Putamen (tissue), 1 donor: ENCODE data around the gene GPX8.
A peak's percentile ranks its signal among the peaks of the same experiment; 100 is the strongest.

Source experiments
- DNase-seq: peaks from one replicate; pipeline ENCODE4 v3.0.0-alpha.2; 2016; ENCODE audit warnings: low spot score

GPX8 gene, protein sequence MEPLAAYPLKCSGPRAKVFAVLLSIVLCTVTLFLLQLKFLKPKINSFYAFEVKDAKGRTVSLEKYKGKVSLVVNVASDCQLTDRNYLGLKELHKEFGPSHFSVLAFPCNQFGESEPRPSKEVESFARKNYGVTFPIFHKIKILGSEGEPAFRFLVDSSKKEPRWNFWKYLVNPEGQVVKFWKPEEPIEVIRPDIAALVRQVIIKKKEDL

DNA sequence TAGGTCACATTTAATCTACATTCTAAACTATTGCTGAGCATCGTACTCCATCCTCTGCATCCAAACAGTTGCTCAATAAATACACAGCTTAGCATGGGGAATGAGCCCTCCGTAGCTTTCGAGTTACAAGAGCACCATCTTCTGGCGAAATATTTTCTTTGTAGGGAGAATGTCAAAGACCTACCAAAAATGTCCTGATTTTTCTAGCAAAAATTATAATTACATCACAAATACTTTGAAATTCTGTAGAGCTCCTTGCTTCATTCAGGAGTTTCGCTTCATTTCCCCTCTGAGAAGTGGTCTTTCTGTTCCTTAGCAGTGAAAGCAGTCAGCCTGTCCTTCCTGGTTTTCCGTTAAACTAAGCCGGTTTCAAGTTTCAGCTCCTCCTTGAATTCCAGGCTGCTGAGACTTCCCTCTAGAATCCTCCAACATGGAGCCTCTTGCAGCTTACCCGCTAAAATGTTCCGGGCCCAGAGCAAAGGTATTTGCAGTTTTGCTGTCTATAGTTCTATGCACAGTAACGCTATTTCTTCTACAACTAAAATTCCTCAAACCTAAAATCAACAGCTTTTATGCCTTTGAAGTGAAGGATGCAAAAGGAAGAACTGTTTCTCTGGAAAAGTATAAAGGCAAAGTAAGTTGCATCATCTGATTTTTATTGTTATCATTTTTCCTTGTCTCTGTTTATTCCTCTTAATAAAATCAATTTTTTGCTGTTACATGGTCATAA, at the start of gene GPX8:
Gene GPX8 (plus strand): TSS at position 409 of the 730 bp plus-strand sequence. CDS start 22 bp downstream, at position 431.
- DNase-seq, result no peak

DNA sequence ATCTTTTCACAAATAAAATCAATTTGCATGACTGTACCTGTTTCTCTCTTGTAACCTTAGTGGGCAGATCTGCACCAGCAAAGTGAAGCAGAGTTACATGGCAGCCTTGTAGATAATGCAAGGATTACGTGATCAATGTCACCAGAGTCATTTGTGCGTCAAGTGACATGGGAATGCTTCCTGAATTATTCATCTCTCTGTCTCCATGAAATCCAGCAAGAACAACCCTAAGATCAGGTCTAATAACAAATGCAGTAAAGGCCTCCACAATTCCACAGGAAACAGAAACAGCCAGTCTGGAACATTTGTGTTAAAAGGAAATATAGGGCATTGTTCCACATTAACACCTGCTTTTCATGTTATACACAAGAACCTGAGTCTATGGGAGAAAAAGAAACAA, 49.8 kb upstream of the GPX8 start:
- DNase-seq, result no peak

DNA sequence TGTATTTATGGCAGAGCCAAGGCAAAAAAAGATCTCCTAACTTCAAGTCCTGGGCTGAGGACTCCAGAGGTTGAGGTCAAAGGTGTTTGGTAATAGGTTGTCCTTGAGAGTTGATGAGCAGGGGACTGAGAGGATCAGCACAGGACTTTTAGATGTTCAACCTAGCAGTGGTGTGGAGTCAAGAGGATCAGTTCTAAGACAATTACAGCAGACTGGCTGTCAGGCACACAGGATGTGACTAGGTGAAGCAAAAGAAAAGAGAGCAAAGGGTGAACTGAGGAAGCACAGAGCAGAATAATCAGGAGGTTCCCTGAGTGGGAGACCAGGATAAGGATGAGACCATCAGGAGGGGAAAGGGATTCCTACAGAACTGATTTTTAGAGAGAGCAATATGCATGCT, 46.6 kb upstream of the GPX8 start:
- no peak for DNase-seq

DNA sequence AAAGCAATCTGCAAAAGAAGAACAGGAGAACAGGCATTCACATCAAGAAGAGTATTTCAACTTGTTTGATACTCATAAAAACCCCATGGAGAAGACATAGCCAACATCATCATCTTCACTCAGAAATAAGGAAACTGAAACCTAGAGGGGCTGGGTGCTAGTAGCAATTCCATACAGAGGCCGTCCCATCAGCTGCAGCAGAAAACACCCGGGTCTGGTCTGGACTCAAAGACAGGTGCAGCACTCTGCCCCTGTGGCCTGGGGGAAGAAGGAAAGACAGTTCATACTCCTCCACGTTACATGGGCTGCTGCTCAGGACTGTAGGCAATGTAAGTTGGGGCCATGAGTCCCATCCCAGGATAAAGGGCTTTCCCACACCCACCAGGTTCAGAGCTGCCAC, 45.9 kb upstream of the GPX8 start:
- DNase-seq, result no peak

DNA sequence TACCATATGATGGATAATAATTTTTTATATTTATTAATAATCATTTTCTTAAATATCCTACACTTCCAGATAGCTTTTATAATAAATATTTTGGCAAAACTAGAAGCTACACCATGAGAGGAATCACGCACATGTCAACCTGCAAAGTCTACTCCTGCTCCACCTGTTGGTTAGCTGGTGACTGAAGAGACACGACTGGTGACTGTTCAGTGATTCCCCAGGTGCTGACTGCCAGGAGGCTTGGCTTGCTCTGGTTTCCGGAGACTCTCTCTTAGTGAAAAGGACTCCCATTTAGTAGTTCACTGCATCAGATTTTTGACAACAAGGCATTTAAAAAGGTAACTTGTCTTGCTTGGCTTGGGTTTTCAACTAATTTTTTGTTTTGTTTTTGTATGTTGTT, 36.6 kb upstream of the GPX8 start:
- DNase-seq, result no peak

GRCh38 chr5:55134053-55134722, 25.8 kb upstream of the GPX8 start:
- no peak for DNase-seq

DNA sequence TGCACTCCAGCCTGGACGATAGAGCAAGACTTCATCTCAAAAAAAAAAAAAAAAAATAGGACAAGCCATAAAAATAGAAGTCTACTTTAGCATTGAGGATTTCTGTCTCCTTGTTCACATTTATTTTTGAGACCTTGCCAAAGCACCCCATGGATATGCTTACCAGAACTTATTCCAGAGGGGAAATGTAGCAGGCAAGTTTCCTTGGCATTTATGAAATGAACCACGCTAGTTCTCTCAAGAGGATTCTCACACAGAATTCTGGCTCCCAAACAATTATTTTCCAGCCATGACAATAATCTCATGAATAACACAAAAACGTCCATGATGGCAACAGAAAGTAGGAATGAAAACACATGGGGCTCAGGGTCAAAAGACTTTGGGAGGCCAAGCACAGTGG, 23.4 kb upstream of the GPX8 start:
- no peak for DNase-seq

- DNase-seq, result no peak
Observed at GRCh38 chr5:55140908-55141665, 18.9 kb upstream of the GPX8 start.

GRCh38 chr5:55141945-55142690, 17.9 kb upstream of the GPX8 start:
- DNase-seq, result no peak

- DNase-seq, result no peak
Observed at GRCh38 chr5:55143624-55144023, 16.3 kb upstream of the GPX8 start.

DNA sequence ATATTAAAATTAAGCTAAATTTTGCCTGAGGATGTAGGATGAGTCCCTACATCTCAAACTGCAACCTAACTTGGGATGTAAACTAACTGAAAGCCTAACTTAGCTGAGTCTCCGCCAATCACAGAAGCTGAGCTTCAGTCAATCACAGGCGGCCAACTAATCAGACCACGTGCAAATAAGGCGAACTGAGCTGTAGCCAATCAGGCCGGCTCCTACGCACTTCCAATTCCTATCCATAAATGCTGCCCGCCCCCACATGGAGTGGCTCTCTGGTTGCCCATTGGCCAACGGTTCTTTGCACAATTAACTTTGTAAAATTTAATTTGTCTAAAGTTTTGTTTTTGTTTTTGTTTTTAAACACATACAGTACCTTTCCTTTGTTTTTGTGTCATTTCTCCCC, 13.9 kb upstream of the GPX8 start:
- DNase-seq, result no peak

DNA sequence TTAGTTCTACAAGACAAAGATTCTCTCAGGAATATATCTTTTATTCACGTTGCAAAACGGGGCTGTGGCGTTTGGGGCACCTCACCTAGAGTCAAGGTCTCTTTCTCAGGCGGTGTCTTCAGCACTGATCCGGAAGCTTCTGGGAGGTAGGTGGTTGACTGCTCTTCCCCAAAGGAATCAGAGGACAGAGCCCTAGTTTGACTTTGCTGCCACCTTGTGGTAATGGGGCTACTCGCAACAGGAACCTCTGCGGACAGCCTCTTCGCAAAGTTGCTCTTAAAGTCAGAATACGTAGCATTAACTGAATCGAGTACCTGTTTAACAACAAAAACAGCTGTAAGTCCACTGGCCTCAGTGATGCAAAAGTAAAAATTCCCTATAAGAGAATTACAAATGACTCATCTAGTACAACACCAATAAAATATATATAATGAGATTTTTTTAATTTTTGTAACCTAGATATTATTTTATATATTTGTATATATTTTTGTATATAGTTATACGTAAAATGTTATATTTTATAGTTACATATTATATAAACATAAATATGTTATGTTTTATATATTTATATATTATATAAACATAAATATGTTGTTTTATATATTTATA, 13.3 kb upstream of the GPX8 start:
- peak; percentile 48 for DNase-seq

DNA sequence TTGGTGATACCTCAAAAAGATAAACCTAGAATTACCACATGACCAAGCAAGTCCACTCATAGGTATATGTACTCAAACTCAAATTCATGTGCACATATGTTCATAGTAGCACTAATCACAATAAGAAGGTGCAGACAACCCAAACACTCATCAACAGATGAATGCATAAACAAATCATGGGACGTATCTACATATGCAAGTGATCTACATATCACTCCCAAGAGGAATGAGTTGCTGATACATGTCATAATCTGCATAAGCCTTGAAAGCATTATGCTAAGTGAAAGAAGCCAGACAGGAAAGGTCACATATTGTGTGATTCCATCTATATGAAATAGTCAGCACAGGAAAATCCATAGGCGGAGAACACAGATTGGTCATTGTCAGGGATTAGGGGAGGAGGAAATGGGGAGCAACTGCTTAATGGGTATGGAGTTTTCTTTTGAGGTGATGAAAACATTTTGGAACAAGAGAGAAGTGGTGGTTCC, 10.6 kb upstream of the GPX8 start:
- DNase-seq, result no peak

GRCh38 chr5:55151923-55152842, 7.8 kb upstream of the GPX8 start:
- DNase-seq, result no peak

- no peak for DNase-seq
Observed at GRCh38 chr5:55154873-55155272, 5.1 kb upstream of the GPX8 start.

GRCh38 chr5:55160493-55161209, 680 bp downstream of the GPX8 start:
- DNase-seq, result no peak

- DNase-seq, result no peak
Observed at GRCh38 chr5:55162666-55163065, 2.7 kb downstream of the GPX8 start.

DNA sequence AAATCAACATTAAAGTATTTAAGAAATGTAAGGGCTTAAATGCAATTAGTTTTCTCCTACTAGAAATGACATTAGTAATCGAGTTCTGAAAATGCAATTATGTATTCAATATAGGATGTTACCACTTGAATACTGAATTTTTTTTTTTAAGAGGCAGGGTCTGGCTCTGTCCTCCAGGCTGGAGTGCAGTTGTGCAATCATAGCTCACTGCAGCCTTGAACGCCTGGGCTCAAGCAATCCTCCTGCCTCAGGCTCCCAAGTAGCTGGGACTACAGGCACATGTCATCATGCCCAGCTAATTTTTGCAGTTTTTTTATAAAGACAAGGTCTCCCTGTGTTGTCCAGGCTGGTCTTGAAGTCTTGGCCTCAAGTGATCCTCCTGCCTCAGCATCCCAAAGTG, 11.5 kb downstream of the GPX8 start:
- no peak for DNase-seq
